ENCODE data around the gene XKR3.
"Not testable (repeated sequence)": the region's sequence is repeated elsewhere in the genome, so short reads cannot be mapped to it uniquely, and the experiment has no call there.

Gene XKR3

GRCh38 chr22:16824716-16825687, at the start of gene XKR3:
TSS of gene XKR3 (minus strand) at chr22:16825411. CDS start at chr22:16808073, 17,338 bp downstream.
- no peak for DNase-seq (ENCODE audit: low read depth, low spot score)

- not testable (repeated sequence) for DNase-seq (ENCODE audit: low read depth, low spot score)
These were observed 44.4 kb upstream of the XKR3 start for GRCh38 chr22:16869640-16870039.

- no peak for DNase-seq (ENCODE audit: low read depth, low spot score)
These were observed 41.0 kb upstream of the XKR3 start for GRCh38 chr22:16866167-16866566.

GRCh38 chr22:16856851-16857250, 31.6 kb upstream of the XKR3 start:
- not testable (repeated sequence) for DNase-seq (ENCODE audit: low read depth, low spot score)

GRCh38 chr22:16854631-16855030, 29.4 kb upstream of the XKR3 start:
- no peak for DNase-seq (ENCODE audit: low read depth, low spot score)

- not testable (repeated sequence) for DNase-seq (ENCODE audit: low read depth, low spot score)
These were observed 26.2 kb upstream of the XKR3 start for GRCh38 chr22:16851268-16851996.

- DNase-seq (ENCODE audit: low read depth, low spot score), result no peak
These were observed 22.1 kb upstream of the XKR3 start for GRCh38 chr22:16847271-16847670.

- DNase-seq (ENCODE audit: low read depth, low spot score), result no peak
These were observed 20.7 kb upstream of the XKR3 start for GRCh38 chr22:16845881-16846280.

- DNase-seq (ENCODE audit: low read depth, low spot score), result no peak
These were observed 20.3 kb upstream of the XKR3 start for GRCh38 chr22:16845465-16845864.

- no peak for DNase-seq (ENCODE audit: low read depth, low spot score)
These were observed 19.3 kb upstream of the XKR3 start for GRCh38 chr22:16844529-16844928.

GRCh38 chr22:16838073-16838472, 12.9 kb upstream of the XKR3 start:
- no peak for DNase-seq (ENCODE audit: low read depth, low spot score)

GRCh38 chr22:16834971-16835370, 9.8 kb upstream of the XKR3 start:
- no peak for DNase-seq (ENCODE audit: low read depth, low spot score)

GRCh38 chr22:16831257-16831656, 6.0 kb upstream of the XKR3 start:
- no peak for DNase-seq (ENCODE audit: low read depth, low spot score)

GRCh38 chr22:16829985-16830384, 4.8 kb upstream of the XKR3 start:
- DNase-seq (ENCODE audit: low read depth, low spot score), result no peak

GRCh38 chr22:16828876-16829275, 3.7 kb upstream of the XKR3 start:
- no peak for DNase-seq (ENCODE audit: low read depth, low spot score)

- DNase-seq (ENCODE audit: low read depth, low spot score), result no peak
These were observed 2.3 kb upstream of the XKR3 start for GRCh38 chr22:16827506-16827905.

GRCh38 chr22:16819249-16819648, 6.0 kb downstream of the XKR3 start:
- no peak for DNase-seq (ENCODE audit: low read depth, low spot score)

GRCh38 chr22:16818538-16818937, 6.7 kb downstream of the XKR3 start:
- no peak for DNase-seq (ENCODE audit: low read depth, low spot score)

- no peak for DNase-seq (ENCODE audit: low read depth, low spot score)
These were observed 10.1 kb downstream of the XKR3 start for GRCh38 chr22:16815073-16815472.

GRCh38 chr22:16810188-16810802, 14.9 kb downstream of the XKR3 start:
- no peak for DNase-seq (ENCODE audit: low read depth, low spot score)

- no peak for DNase-seq (ENCODE audit: low read depth, low spot score)
These were observed 16.5 kb downstream of the XKR3 start for GRCh38 chr22:16808744-16809143.

- DNase-seq (ENCODE audit: low read depth, low spot score), result no peak
These were observed 18.1 kb downstream of the XKR3 start for GRCh38 chr22:16807109-16807508.
